Left forelimb (tissue), 1 donor: ENCODE data around the gene C9orf78.
A peak's percentile ranks its signal among the peaks of the same experiment; 100 is the strongest.
"Not testable (repeated sequence)": the region's sequence is repeated elsewhere in the genome, so short reads cannot be mapped to it uniquely, and the experiment has no call there.

Experiments used
- DNase-seq: peaks from one replicate; pipeline ENCODE4 v3.0.0-alpha.2; 2018; ENCODE audit warnings: low spot score

C9orf78 gene

GRCh38 chr9:129810116-129810515, 25.0 kb downstream of the C9orf78 start:
- DNase-seq: no peak

GRCh38 chr9:129809346-129809745, 25.7 kb downstream of the C9orf78 start:
- no peak for DNase-seq

GRCh38 chr9:129806061-129806460, 29.0 kb downstream of the C9orf78 start:
- no peak for DNase-seq

GRCh38 chr9:129803676-129804060, 31.4 kb downstream of the C9orf78 start:
- no peak for DNase-seq

GRCh38 chr9:129802833-129803675, 32.0 kb downstream of the C9orf78 start, which contains the start of gene TOR1B:
Gene TOR1B (plus strand): TSS chr9:129803184. CDS start chr9:129803213, 29 bp downstream.
- peak; percentile 98 for DNase-seq

- no peak for DNase-seq
Measured at GRCh38 chr9:129801504-129801903, 33.6 kb downstream of the C9orf78 start.

- DNase-seq: no peak
Measured at GRCh38 chr9:129798973-129799372, 36.1 kb downstream of the C9orf78 start.

- not testable (repeated sequence) for DNase-seq
Measured at GRCh38 chr9:129796029-129796428, 39.0 kb downstream of the C9orf78 start.

GRCh38 chr9:129794549-129794948, 40.5 kb downstream of the C9orf78 start:
- no peak for DNase-seq

- no peak for DNase-seq
Measured at GRCh38 chr9:129786481-129786880, 48.6 kb downstream of the C9orf78 start.

- DNase-seq: no peak
Measured at GRCh38 chr9:129785866-129786265, 49.2 kb downstream of the C9orf78 start.

- not testable (repeated sequence) for DNase-seq
Measured at GRCh38 chr9:129784970-129785369, 50.1 kb downstream of the C9orf78 start.

- peak; percentile 83 for DNase-seq
Measured at GRCh38 chr9:129783516-129784361, 51.3 kb downstream of the C9orf78 start.

GRCh38 chr9:129781981-129782380, 53.1 kb downstream of the C9orf78 start:
- no peak for DNase-seq

GRCh38 chr9:129781131-129781530, 53.9 kb downstream of the C9orf78 start:
- DNase-seq: no peak

GRCh38 chr9:129779560-129780190, 55.4 kb downstream of the C9orf78 start:
- DNase-seq: no peak

- no peak for DNase-seq
Measured at GRCh38 chr9:129778469-129778868, 56.6 kb downstream of the C9orf78 start.

GRCh38 chr9:129777769-129778130, 57.3 kb downstream of the C9orf78 start:
- no peak for DNase-seq
